HG02798 (cell line): ENCODE data around the gene NEURL1.

Experiments used
- ATAC-seq: cut with Tn5 transposase; IDR thresholded peaks from one replicate; pipeline ENCODE4 v1.9.1; 2021; ENCODE audit warnings: mild to moderate bottlenecking; ENCODE audit not compliant: unreplicated experiment, poor library complexity

The NEURL1 gene

DNA sequence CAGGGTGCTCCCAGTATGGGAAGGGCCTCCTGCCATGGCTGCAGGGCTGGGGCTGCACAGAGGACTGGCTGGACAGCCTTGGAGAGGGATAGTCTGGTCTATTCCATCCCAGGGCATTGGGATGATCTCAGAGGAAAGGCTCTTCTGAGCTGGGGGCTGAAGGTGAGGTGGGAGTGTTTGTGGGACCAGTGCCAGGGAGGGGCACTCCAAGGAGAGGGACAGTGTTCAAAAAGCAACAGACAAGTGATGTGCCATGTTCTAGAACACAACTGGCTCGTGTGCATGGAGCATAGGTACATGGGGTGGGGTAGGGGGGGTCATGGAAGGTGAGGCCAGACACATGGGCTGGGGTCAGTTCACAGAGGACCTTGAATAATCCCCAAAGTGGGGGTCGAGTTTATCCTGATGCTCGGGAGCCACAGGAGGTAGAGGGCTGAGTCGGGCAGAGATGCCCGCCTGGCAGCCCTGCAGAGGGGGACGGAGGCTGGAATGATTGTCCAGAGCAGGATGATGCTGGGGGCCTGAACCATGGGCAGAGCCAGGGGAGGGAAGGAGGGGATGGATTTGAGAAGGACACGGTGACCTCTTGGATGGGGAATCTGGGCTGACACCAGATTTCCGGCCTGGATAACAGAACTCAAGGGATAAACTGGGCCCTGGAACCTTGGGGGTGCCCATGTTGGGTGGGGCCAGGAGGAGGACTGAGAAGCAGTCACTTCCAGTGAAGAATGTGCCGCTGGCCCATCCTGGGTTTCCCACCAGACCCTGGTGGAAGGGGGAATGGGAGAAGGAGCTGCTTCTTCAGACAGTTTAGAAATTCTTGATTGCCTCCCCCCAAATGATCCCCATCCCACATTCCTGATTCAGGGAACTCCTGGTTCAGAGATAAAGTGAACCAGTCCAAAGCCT lies 50.4 kb downstream of the NEURL1 start:
- ATAC-seq: no peak

DNA sequence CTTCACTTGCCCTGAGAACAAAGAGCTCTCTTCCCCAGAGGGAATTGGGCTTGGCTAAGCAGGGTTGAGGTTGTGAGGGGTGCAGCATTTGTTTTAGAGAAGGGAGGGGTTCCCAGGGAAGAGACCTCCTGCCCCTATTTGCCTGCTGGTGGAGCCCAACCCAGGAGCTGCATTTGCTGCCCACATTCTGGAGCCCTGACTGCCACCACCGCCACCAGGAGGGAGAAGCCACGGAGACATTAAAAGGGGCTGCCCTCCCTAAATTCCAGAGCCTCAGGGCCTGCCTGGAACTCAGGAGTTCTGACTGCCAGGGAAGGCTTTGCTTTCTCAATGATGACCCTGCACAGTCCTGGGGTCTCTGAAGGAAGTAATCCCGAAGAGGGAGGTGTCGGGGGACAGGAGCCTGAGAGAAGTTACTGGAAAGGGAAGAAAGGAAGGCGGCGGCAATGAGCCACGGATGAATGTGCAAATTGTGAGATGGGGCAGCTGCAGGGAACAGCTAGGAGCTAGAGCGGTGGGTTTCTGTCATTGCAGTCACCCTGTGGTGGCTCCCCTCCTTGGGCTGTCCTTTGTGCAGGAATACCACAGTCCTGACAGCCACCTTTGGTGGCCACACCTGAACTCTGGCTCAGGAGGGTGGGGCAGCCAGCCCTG lies 51.3 kb downstream of the NEURL1 start:
- ATAC-seq: no peak

DNA sequence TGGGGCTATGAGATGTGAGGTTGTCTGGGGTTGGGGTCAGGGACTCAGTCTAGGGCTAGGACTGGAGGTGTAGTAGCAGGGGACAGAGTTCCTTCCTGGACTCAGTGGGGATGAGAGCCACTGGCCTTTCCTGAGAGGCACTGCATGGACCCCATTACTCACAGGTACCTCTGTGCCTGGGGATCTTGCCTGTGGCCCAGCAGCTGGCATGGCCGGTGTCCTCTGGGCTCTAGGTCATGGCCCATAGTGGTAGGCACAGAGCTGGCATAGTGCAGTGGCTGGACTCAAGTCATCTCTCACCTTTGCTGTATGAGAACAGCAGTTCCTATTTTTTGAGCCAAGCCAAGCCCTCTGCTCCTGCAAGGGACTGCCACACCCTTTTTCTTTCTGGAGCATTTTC lies 51.9 kb downstream of the NEURL1 start:
- ATAC-seq: no peak

DNA sequence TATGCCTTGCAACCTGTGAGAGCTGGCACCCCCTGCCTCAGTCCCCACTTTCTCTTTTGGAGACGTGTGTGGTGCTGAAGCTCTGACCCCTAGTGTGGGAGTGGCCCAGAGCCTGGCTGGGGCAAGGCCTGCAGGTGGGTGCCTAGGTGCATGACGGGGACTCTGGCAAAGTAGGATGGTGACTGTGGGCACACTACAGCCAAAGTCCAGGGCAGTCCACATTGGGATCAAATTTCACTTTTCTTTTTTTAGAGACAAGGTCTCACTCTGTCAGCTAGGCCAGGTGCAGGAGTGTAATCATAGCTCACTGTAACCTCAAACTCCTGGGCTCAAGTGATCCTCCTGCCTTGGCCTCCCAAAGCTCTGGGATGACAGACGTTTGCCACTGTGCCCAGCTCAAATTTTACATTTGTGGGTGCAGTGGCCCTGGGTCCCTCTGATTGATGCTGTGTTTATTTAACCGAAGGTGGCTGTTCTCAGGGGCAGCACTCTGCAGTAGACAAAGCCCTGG lies 52.3 kb downstream of the NEURL1 start:
- ATAC-seq: no peak

DNA sequence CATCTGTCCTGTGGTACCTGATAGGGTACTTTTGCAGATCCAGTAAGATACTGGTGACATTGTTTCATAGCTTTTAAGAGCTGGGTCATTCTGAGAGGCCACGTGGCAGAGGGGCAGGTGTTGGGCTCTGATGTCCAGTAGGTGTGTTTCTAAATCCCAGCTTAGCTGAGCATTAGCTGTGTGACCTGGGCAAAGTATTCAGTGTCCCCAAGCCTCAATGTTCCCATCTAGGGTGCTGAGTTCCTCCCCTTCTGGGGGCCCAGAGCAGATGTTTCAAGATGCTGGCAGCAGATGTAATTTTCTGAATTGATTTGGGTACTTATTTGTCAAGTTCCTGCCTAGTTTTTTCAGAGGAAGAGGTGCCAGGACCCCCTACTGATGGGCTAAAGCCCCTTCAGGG lies 52.9 kb downstream of the NEURL1 start:
- no peak for ATAC-seq

DNA sequence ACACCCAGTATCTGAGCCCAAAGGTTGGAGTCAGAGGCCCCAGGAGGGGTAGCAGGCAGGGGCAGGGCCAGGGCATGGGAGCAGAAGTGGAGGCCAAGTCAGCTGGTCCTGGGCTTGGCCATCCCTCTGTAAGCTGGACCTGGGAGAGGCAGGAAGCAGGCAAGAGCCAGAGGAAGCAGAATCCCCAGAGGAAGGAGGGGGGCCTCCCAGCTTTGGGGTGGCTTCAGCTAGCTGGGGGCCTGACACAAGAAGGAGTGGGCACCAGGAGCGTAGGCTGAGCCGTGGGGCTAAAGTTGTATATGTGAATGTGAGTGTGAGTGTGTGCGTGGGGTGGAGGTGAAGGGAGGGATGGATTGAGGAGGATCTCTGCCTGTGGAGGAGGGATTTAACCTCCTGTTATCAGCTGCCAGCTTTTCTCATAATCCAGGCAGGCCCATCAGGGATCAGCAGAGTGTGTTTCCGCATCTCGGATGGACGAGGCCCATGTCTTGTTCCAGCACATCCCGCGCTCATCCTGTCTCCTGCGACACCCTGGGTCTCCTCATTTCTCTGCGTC lies 54.0 kb downstream of the NEURL1 start:
- no peak for ATAC-seq

DNA sequence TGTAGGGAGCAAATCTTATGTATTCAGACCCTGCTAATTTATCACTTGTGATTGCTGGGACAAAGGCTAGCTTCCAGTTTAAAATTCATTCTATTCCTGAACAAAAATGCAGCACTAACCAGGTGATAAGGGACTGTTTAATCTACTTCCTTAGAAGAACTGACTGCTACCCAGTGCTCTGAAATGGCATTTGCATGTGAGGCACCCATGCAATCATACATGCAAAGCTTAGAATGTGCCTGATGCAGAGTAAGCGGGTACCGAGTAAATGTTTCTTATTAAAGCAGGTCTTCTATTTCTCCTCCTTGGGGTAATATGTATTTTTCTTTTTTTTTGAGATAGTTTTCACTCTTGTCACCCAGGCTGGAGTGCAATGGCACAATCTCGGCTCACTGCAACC lies 54.5 kb downstream of the NEURL1 start:
- no peak for ATAC-seq

DNA sequence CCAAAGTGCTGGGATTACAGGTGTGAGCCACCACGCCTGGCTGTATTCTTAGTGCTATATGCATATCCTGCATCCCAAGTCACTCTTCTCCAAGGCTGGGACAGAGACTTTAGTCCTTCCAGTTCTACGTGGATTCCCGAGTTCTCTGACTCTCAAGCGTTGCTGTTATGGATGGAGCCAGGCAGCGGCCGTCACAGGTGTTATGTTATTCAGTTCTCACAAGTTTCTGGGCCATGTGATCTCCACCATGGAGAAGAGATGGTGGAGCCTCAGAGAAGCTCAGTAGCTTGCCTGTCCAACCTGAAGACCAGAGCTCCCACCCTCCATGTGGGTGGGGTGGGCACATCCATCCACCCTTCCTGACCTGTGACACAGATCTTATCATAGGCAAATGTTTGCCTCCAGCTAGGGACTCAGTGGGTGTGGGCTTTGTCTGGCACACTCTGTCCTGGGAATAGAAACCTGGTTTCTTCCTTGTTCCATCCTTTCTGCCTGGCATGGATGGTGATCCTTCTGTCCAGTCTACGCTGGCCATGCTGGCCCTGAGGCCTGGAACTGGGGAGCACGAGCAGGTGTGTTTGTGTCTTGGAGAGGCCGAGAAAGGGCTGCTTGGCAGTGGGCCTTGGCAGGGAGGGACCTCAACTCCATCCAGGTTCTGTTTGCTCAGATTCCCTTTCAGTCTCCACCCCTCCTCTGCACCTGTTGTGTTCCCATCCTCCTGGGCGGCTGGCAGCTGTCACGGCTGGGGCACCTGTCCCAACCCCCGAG lies 55.3 kb downstream of the NEURL1 start:
- ATAC-seq: no peak

DNA sequence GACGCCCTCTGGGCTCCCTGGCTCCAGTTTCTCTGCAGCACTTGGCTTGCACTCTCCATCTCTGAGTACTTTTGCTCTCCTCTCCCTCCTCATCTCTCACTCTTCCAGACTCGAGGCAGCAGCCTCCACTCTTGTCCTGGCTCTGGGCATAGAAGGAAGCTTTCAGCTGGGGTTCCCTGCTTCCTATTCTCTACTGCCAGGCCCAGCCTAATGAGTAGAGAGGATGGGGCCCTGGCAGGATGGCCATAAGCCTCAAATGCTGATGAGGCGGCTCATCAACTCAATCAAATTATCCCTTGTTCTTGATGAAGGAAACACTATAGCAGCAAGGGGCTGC lies 55.8 kb downstream of the NEURL1 start:
- no peak for ATAC-seq

DNA sequence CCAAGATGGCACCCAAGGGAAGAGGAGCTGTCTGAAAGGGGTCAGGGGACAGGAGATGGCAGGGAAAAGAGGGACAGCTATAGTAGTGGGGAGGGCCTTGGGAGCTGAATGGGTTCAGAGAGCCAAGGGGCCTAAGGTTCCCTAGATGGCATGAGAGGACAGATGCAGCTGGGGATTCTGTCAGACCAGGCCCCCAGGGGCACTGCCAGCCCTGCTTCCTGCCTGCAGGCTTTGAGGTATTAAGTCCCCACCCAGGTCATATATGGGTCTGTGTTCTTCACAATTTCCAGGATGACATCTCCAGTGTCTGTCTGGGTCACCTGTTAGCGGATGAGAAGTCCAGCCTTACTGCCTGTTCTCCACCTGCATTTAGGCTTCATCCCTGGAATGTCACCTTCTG lies 56.7 kb downstream of the NEURL1 start:
- no peak for ATAC-seq

DNA sequence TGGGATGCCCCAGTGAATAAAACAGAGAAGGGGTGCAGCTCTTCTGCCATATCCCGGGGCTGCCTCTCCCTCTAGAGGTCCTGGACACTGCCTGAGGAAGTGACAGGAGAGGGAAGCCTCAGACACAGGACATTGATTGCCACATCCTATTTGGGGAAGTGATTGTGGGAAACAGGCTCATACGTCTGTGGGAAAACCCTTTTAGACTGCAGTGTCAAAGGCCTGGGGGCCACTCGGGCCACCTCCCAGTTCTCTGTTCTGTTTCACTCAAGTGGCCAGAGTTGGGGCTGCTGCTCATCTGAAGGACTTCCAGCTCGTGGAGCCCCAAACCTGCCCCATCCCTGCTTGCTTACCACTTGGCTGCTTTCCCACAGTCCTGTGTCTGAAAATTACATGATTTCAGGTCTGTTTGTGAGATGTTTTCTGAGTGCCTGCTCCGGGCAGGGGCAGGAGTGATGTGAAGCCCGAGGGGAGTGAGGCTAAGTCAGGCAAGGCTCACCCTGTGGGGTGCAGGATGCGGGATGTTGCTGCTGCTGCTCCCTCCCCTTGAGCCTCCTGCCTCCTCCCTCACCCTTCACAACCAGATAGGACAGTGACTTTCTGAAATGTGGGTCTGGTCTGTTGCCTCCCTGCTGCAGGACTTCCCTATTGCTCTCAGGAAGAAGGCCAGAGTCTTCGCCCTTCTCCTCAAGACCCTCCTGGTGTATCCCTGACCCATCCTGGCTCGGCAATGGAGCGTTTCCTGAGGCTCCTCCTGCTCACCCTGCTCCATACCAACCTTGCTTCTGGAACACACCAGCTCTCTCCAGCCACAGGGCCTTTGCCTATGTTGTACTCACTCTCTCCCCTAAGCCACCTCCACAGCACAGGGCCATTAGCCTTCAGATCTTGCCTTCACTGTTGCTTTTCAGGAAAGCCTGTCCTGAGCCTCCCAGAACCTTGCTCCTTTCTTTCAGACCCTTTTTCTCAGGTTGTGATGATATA lies 58.4 kb downstream of the NEURL1 start:
- no peak for ATAC-seq

DNA sequence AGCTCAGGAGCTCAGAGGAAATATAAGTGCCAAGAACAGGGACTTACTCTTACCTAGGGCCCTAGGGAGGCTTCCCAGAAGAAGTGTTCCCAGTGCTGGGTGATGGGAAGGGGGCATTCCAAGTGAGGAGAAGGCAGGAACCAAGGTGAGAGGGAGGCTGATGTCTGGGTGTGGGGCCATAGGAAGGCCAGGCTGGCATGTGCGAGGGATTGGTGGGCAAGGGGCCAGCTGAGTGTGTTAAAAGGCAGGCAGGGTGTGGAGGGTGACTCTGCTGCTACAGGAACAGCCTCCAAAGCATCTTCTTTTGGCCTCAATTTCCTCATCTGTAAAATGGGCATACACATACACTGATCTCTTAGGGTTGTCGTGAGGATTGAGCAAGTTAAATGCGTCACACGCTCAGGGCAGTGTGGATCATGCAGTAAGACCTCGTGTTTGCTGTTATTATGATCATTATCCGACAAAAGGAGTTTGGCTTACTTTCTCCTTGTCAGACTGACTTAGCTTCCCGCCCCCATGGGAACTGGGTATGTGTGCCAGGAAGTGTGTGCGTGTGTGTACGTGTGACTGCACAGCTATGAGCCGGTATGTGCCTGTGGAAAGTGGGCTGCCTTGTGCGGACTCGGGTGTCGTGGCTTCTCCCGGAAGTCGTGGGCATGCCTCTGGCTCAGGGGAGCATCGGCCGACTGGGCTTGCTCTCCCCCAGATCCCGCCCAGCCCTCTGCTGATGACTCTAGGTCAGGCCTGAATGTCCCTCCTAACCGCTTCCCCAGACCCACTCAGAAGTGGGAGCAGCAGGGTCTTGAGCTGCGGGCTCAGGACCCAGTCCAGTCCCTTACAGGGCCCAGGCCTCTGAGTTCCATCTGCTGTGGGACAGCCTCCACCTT lies 59.6 kb downstream of the NEURL1 start:
- ATAC-seq: no peak

DNA sequence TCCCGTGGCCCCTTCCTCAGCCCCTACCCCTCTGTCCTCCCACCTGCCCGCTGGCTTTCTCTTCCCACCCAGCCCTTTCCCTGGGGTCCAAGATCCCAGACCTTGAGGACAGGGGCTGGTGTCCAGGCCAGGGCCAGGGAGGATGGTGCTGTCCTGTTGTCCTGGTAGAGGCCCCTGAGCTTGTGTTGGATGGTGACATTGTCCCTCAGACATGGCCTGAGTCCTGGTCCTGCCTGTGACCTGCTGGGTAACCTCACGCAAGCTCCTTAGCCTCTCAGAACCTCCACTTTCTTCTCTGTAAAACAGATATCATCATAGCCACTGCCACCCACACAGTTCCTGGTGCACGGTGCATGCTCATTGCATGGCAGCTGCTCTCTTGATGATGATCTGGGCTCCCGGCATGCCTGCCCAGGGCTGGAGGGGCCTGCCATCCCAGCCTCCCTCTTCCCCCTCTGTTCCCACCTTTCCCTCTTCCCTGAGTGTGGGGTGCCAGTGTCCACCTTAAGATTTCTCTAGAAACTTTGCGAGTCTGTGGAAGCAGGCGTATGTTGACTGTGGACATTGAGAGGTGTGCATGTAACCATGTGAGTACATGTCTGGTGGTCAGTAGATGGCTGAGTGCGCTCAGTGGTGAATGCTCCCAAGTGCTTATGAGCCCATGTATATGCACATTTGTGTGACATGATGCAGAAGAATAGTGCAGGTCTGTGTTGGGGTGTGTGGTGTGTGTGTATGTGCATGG lies 60.4 kb downstream of the NEURL1 start:
- no peak for ATAC-seq

DNA sequence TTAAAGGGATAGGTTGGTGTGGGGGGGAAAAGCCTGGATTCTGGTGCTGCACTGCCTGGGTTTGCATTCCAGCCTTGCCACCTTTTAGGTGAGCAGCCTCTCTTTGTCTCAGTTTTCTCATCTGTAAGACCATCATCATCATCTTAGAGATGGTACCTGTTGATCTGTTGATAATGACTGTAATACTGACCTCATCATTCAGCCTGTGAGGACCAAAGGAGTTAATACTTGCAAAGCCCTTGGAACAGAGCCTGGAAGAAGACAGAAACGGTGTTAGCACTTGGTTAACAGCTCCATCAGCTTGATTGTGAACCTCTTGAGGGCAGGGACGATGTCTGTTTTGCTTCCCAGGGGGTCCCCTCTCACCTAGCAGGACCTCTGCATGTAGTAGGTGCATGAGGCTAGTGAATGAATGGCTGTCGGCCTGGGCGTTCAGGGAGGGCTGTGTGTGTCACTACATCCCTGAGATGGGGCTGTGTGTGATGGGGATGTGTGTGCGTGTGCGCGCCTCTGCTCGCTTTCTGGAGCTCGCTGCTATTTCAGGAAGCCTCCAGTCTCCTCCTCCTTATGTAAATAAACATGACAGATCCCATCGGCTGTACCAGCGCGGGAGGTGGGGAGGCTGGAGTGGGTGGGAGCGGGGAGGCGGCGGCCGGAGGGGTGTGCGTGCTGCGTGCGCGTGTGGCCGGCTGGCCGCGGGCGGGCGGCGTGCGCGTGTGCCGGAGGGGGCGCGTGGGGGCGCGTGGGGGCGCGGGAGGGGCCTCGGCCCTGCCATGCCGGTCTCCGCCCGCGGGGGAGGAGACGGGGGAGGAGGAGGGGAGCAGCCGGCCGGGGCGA lies 61.2 kb downstream of the NEURL1 start:
- no peak for ATAC-seq

DNA sequence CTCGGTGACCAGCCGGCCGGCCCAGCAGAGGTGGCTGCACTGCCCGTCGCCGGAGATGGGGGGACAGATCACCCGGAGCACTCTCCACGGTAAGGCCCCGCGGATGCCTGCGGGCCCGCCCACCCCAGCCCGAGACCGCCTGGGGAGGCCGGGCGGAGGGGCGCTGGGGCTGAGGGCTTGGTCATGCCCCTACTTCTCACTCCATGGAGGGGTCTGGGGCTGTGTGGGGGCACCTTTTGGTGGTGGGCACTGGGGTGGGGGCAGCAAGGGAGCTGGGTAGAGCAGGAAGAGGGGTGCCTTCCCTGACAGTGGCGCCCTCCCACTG lies 61.8 kb downstream of the NEURL1 start:
- no peak for ATAC-seq

DNA sequence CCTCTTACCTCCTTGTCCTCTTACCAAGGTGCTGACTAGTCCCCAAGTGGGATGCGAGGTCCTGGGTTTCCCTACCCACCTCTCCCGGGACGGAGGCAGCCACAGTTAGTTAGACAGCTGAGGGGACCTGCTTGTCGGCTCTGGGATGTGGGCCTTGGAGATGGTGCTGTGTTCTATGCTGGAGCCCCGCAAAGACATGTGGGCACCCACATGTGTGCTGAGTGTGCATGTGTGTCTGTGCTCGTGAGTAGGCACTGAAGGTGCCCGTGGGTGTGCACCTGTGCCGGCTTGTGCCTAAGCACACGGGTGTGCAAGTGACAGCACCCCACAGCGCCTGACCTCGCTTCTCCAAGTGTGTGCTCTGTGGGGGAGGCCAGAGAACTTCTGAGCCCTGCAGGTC lies 62.2 kb downstream of the NEURL1 start:
- no peak for ATAC-seq

DNA sequence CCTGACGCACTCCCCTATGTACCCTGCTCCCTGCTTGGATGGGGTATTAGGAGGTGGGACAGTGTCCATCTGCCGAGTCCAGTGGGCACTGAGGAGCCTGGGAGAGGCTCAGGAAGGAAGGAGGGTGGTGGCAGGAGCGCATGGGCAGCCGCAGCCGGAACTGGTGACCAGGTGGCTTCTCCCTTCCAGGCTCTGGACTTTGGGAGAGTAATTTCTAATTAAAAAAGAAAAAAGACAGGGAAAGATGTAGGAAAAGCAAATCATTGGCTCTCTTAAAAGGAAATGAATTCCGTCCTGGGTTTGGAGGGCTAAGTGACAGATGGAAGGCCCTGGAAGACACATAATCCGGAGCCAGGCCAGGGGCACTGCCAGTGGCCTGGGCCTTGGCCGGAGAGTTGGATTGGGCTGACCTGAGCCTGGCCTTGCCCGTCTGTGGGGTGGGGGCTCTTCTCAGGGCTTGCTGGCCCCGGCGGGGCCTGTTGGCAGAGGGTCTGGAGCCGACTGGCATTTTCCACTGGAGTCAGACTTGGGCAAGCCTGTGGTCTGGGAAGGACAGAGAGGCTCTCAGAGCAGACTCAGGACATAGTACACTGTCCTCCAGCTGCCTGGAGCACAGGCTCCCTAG lies 63.0 kb downstream of the NEURL1 start:
- ATAC-seq: no peak
